Endothelial cell of umbilical vein (primary cell): Measurements from ENCODE around the gene LCA5L.

ENCODE experiments used
- FOS ChIP-seq: IDR thresholded peaks from 2 replicates; pipeline ENCODE4 v1.6.1; 2011; ENCODE audit warnings: mild to moderate bottlenecking, low read length, moderate library complexity, borderline replicate concordance; ENCODE audit not compliant: insufficient read depth
- POLR2A ChIP-seq: IDR thresholded peaks from 2 replicates; pipeline ENCODE4 v1.6.1; 2012; ENCODE audit warnings: low read depth, mild to moderate bottlenecking, control low read depth, low read length
- POLR2AphosphoS5 ChIP-seq: IDR thresholded peaks from 2 replicates; pipeline ENCODE4 v1.6.1; 2012; ENCODE audit warnings: low read depth, mild to moderate bottlenecking, control low read depth, low read length, moderate library complexity; ENCODE audit not compliant: insufficient read depth
- TF ChIP-seq, protein P1 (sequence below), 2 donors: IDR thresholded peaks; 1 replicate in 1 of 2; 2 replicates in 1 of 2; pipeline ENCODE4 v1.5.1; 2011; ENCODE audit warnings: low read length in 2 of 2, mild to moderate bottlenecking in 2 of 2, moderate library complexity in 2 of 2, control low read depth in 1 of 2, inconsistent platforms in 1 of 2, low read depth in 1 of 2; ENCODE audit not compliant: insufficient read depth in 1 of 2; ENCODE audit errors: extremely low read depth in 1 of 2
- TF ChIP-seq, protein P2 (sequence below): IDR thresholded peaks from 2 replicates; pipeline ENCODE4 v1.6.1; 2011; ENCODE audit not compliant: insufficient read depth, insufficient read length

DNA sequence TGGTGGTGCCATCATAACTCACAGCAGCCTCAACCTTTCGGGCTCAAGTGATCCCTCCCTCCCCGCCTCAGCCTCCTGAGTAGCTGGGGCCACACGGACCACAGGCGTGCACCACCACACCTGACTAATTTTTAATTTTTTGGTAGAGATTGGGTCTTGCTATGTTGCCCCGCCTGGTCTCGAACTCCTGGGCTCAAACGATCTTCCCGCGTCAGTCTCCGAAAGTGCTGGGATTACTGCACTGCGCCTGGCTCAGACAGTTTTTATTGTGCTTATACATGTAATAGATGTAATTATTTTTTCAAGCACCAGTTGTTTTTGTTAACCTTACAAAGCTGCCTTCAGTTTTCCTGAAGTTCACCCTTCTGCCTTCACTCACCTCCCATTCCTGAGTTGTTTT is 58.7 kb downstream of the LCA5L start:
- TF ChIP-seq POLR2A (no peak), POLR2AphosphoS5 (no peak), FOS (no peak)
- TF ChIP-seq, protein P1, sequence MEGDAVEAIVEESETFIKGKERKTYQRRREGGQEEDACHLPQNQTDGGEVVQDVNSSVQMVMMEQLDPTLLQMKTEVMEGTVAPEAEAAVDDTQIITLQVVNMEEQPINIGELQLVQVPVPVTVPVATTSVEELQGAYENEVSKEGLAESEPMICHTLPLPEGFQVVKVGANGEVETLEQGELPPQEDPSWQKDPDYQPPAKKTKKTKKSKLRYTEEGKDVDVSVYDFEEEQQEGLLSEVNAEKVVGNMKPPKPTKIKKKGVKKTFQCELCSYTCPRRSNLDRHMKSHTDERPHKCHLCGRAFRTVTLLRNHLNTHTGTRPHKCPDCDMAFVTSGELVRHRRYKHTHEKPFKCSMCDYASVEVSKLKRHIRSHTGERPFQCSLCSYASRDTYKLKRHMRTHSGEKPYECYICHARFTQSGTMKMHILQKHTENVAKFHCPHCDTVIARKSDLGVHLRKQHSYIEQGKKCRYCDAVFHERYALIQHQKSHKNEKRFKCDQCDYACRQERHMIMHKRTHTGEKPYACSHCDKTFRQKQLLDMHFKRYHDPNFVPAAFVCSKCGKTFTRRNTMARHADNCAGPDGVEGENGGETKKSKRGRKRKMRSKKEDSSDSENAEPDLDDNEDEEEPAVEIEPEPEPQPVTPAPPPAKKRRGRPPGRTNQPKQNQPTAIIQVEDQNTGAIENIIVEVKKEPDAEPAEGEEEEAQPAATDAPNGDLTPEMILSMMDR (IDR thresholded peaks at IDR 0.05; ENCODE audit: extremely low read depth in 1 of 2, insufficient read depth in 1 of 2, low read depth in 1 of 2, low read length in 2 of 2) = no peak
- TF ChIP-seq, protein P2, sequence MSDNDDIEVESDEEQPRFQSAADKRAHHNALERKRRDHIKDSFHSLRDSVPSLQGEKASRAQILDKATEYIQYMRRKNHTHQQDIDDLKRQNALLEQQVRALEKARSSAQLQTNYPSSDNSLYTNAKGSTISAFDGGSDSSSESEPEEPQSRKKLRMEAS = no peak
